ENCODE results near the gene CDRT4. TPM values are rescaled to one million over a fixed set of nuclear protein-coding genes. Genes with fewer than 3 reads are reported as not detected.
"Not testable (repeated sequence)": the region's sequence is repeated elsewhere in the genome, so short reads cannot be mapped to it uniquely, and the experiment has no call there.

CDRT4 gene
- polyA plus RNA-seq (ENCODE audit: insufficient read length in 3 of 3), result 1 to 10 TPM; 2.3 to 3.1 (median 2.3) TPM

GRCh38 chr17:15467592-15467991 is at the start of gene CDRT4:
Gene CDRT4 (minus strand): TSS chr17:15467621. CDS start chr17:15440238, 27,383 bp downstream.
- no peak for DNase-seq (ENCODE audit: low read depth in 3 of 3, low spot score in 2 of 3)

- DNase-seq (ENCODE audit: low read depth in 3 of 3, low spot score in 2 of 3), result no peak
Observed at GRCh38 chr17:15516150-15516549, 48.7 kb upstream of the CDRT4 start.

GRCh38 chr17:15514469-15514868 is 47.0 kb upstream of the CDRT4 start:
- DNase-seq (ENCODE audit: low read depth in 3 of 3, low spot score in 2 of 3), result no peak

DNA sequence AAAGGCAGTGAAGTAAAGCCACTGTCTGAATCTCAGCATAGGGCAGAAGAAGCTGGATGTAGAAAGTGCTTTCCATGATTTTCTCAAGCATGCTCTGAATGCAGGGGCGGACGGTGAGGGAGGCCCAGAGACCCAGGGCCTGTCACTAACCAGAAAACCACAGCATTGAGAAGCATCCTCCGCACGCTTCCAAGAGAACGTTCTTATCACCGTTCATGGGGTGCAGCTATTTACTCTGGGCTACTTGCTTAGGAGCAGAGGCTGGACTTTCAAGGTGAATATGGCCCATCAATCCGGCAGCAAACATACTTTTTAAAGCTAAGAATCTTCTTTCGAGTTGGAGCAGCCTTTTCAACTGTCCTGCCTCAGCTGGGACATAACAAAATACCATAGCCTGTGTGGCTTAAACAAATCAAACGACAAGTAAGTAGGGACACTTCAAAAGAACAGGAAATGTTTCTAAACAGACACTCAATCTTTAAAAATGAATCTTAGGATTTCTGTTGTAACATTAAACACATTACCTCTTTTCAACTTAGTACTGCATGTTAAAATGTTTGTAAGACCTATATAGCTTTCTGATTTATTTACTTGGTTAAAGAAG is 46.5 kb upstream of the CDRT4 start:
- DNase-seq (ENCODE audit: low read depth in 3 of 3, low spot score in 2 of 3), result no peak

DNA sequence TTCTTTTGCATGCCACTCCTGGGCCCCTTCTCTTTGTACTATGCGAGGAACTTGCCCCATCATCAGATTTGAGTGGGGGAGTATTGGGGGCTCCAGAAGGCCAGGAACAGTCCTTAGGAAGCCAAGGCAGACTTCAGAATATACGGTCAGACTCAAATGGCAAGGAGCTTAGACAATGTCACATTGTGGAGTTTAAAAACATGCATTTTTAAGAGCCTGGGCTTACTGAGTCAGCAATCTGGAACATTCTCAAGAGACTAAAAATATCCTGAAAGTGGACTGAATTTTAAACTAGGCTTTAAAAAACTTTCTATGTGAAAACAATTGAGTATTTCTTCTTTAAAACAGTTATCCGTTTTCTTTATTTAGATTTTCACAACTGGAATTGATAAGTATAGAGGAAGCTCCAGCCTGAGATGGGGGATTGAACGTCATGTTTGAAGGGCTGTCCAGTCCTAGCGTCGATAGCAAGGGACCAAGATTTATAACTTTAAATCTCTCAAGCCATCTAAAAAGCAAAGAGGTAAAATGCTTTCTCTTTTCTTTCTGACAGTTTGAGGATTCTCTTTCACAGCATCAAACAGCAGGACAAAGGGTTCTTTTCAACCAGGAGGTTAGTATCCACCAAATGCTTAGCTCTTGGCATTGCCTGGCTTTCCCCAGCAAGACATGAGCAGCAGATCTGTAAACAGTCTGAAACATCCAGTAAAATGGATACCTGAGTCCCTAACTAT is 45.8 kb upstream of the CDRT4 start:
- no peak for DNase-seq (ENCODE audit: low read depth in 3 of 3, low spot score in 2 of 3)

DNA sequence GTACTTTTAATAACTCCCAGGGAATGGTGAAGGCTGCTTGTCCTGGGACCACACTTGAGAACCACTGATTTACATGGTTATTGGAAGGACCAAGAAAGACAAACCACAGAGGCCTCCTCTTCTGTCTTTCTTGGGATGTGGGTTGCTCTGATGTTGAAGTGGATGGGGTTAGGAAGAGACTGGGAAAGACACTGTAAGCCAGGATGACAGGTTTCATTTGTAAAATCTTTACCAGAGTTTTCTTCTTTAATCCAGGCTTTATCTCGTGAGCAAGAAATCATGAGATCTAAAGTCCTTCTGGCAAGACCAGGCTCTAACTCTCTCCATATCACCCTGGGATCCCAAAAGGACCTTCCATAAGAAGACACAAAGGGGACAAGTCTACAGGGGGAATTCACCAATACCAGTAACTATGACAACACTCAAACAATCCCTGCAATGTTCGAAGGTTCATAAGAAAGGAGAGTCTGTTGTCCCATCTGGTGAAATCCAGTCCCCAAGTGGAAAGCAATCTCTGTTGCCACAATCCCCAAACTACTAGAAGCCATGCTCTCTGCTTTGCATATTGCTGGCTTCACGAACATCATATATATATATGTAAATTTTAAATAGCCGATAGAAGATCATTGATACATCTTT is 44.8 kb upstream of the CDRT4 start:
- DNase-seq (ENCODE audit: low read depth in 3 of 3, low spot score in 2 of 3), result no peak

DNA sequence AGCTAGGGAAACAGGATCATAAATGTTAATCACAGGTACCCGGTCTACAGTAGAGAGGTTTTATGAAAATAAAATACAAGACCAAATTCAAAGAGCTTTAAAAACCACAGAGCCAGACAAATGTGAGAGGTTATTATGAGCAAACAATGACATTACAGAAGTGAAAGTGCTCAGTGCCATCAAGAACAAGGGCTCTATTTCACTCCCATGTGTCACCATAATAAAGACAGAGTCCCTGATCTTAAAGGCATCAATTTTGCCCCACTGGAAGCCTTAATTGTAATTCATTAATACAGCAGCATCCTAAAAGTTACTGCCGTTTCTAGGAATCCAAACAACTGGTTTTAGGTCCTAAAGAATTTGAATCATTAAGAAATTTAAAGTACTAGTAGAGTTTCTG is 43.7 kb upstream of the CDRT4 start:
- DNase-seq (ENCODE audit: low read depth in 3 of 3, low spot score in 2 of 3), result no peak

GRCh38 chr17:15510361-15510760 is 42.9 kb upstream of the CDRT4 start:
- DNase-seq (ENCODE audit: low read depth in 3 of 3, low spot score in 2 of 3), result no peak

DNA sequence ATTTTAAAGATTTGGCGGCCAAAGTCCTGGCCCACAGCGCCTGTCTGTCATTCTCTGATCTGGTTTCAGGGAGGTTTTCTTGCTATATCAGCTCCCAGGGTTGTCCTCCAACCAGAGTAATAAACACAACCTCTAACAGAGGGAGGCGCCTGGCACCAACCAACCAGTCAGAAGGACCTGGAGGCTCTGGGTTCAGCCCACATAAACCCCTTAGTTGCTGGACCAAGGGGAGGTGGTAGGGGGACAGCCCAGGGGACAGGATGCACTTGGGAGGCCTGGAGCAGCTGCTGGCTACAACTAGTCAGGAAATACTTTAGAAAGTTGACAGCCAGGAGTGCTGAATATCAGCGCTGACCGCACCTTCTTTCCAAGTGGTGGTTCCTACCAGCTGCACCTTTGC is 41.7 kb upstream of the CDRT4 start:
- no peak for DNase-seq (ENCODE audit: low read depth in 3 of 3, low spot score in 2 of 3)

DNA sequence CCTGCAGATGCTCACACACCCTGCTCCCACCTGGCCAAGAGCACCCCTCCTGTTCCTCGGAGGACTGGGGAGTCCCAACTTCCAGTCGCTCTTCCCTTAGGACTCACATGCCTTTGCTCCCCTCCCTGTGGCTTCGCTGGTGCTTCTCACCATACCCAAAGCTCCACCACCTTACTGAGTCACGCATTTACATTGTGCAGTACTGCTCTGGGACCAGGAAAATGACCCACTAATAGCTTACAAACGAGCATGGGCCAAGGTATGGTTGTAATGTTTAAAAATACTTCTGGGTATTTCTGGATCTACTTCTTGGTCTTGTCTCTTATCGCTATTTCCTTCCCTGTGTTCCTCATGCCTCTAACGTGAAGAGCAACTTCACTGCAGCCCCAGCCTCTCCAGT is 41.0 kb upstream of the CDRT4 start:
- no peak for DNase-seq (ENCODE audit: low read depth in 3 of 3, low spot score in 2 of 3)

DNA sequence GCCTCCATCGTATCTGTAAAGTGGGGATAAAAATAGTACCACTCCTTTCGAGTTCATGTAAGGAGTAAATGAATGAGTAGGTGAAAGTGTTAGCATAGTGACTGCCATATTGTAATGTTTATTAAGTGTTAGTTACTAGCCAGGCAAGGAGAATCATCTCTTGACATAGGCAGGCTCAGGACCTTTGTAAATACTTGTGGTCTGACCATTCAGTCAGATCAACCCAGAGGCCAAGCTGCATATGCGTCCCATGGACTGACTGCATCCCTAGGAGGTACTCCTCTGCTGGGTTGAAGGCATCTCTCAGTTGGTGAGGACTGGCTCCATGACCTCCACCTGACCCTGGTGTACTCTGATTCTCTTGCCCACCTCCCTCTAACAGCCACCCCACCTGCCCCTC is 40.5 kb upstream of the CDRT4 start:
- DNase-seq (ENCODE audit: low read depth in 3 of 3, low spot score in 2 of 3), result no peak

DNA sequence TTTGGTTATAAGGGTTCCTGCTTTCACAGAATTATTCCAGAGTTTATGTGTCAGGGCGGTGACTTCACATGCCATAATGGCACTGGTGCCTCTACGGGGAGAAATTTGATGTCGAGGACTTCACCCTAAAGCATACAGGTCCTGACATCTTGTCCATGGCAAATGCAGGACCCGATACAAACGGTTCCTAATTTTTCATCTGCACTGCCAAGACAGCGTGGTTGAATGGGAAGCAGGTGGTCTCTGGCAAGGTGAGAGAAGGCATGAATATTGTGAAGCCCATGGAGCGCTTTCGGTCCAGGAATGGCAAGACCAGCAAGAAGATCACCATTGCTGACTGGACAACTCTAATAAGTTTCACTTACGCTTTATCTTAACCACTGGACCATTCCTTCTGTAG is 39.6 kb upstream of the CDRT4 start:
- DNase-seq (ENCODE audit: low read depth in 3 of 3, low spot score in 2 of 3), result no peak

DNA sequence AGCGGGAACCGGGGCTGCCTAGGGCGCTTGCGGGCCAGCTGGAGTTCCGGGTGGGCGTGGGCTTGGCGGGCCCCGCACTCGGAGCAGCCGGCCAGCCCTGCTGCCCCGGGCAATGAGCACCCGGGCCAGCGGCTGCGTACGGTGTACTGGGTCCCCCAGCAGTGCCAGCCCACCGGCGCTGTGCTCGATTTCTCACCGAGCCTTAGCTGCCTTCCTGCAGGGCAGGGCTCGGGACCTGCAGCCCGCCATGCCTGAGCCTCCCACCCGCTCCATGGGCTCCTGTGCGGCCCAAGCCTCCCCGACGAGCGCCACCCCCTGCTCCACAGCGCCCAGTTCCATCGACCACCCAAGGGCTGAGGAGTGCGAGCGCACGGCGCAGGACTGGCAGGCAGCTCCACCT is 38.3 kb upstream of the CDRT4 start:
- not testable (repeated sequence) for DNase-seq (ENCODE audit: low read depth in 3 of 3, low spot score in 2 of 3)

DNA sequence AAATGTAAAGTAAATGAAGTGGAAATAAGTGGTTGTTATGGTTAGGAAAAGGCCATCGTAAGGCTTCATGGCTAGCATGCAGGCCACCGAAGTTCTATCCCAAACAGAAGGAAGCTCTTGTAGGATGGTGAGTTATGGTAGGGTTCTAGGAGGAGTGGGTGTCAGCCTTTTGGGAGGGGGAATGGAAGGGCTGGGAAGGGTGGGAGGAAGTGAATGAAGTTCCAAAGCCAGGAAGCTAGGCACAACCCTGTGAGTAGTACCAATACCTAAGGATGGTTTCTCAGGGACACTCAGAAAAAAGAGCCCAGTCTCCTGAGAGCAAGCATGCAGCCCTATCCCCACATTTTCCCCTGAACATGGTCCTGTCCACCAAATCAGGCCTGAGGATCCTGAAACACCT is 36.3 kb upstream of the CDRT4 start:
- DNase-seq (ENCODE audit: low read depth in 3 of 3, low spot score in 2 of 3), result no peak

DNA sequence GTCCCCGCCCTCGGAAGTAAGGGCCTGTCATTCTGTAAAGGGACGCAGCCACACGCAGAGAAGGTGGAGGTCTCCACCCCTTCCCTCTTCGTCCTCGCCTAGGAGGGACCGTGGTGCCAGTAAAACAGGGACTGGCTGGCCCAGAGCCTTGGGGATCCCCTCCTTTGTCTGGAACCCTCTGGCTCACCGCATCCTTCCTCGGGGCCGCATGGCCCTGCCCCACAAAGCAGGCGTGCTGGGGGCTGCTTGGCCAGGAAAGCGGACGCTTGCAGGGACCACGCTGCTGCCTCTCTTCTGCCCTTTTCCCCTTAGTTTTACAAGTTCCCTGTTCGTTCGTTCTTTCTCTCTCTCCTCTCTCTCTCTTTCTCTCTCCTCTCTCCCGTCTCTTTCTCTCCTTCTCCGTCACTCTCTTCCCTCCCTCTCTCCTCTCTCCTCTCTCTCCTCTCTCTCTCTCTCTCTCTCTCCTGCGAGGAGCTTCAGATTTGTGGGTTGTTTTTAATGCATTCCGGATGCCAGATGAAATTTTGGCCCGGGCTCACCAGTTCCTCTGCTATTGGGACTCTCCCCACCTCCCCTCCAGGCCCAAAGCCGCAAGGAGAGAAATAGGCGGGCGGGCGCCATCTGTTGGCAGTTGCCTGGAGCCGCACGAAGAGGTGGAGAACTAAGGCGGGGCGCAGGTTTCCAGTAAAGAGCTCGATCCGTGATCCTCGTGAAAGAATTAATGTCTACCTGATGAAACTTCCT is 35.1 kb upstream of the CDRT4 start:
- DNase-seq (ENCODE audit: low read depth in 3 of 3, low spot score in 2 of 3), result peak in 1 of 3 donors; percentile 71

DNA sequence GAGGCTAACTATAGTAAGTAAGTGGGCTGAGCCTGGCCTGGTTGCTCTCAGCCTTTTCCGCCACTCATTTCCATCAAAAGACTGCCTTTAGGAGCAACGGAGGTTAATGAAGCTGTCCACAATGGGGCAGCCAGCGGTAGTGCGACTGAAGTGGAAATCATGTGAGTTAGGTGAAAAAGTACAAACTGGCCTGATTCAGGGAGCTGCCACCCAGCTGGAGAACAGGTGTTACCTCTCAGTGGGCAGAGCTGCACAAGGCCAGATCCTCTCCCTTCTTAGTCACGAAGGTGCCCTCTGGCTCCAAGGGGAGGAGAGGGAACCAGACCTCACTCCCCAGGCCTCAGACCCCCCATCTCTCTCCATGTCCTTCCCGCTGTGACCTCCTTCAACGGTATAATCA is 34.4 kb upstream of the CDRT4 start:
- no peak for DNase-seq (ENCODE audit: low read depth in 3 of 3, low spot score in 2 of 3)

DNA sequence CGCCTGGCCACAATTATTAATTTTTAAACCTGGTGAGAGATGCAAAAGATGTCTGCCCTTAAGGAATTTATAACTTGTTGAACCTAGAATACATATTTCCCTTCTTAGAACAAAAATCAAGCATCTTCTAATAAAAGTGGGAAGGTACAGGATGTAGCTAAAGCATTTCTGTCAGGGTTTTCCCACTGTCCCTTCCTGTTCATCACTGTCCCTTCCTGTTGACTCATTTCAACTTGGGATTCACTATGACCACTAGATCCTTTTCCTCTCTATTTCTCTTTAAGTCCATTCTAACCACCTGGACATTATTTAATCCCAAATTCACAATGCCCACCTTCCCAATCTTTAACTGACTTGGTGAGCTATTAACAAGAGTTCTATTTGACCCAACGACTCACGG is 33.9 kb upstream of the CDRT4 start:
- DNase-seq (ENCODE audit: low read depth in 3 of 3, low spot score in 2 of 3), result no peak

DNA sequence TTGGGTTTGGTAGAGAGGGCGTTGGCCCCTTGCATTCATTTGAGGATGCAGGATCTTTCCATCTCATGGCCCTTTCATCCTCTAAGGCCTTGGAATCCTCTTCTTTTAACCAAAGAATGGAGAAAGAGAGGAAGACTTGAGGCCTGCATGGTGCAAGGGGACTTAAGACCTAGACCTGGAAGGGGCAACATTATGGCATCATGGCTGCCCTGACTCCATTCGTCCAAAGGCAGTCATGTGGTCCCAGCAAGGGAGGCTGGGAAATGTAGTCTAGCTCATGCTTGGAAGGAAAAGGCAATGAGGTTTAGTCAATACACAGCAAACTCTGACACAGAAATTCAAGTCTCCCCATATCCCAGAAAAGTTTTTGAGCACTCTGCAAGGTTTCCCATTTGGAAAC is 30.7 kb upstream of the CDRT4 start:
- no peak for DNase-seq (ENCODE audit: low read depth in 3 of 3, low spot score in 2 of 3)

DNA sequence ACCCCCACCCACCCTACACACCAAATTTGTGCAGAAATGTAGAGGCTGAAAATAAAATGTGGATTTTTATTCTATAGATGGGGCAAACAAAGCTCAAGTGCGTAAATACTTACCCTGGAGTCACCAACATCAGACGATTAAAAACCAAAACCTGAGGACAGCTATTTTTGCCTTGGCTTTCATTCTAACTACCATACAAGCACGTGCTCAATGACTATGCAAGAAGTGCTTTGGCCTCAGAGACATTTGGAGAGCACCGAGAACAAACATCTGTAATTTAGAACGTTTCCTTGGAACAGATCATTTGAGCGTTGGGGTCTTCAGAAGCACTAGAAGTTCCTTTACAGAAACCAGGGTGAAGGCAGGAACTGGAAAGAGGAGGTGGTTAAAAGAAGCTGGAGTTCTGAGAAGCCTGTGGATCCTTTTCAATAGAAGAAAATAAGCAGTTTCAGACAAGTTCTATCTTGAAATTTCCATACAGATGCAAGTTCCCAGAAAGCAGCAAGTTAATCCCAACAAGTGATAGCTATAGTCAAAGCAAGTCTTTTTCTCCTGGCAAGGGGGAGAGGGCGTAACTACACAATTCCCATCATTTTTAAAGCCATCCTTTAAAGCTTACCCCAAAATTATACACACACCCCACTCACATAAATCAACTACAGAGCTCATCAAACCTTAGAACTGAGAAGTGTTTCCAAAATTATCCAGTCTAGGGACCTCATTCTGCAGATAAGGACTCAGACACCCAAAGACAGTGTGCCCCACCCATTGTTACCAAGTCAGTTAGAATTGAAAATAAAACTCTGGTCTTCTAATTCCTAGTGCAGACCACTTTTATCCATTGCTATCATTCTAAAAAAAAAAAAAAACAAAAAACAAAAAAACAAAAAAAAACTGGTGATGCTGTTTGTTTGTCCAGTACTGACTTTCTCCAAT is 29.6 kb upstream of the CDRT4 start:
- no peak for DNase-seq (ENCODE audit: low read depth in 3 of 3, low spot score in 2 of 3)

- no peak for DNase-seq (ENCODE audit: low read depth in 3 of 3, low spot score in 2 of 3)
Observed at GRCh38 chr17:15494821-15495220, 27.4 kb upstream of the CDRT4 start.

All from right renal cortex interstitium (tissue), 3 donors.